ENCODE measurements around the gene RNF168.

- TF ChIP-seq CTCF (IDR thresholded peaks at IDR 0.05; ENCODE audit: insufficient read depth, low read depth, low read length) (no peak), EZH2 (IDR thresholded peaks at IDR 0.05; ENCODE audit: insufficient read depth, low read length) (no peak)
Measured at GRCh38 chr3:196431181-196432136, 72.1 kb downstream of the RNF168 start.
